Heart left ventricle (tissue), 16 donors: ENCODE measurements around the gene NDUFB11. TPM values are rescaled to one million over a fixed set of nuclear protein-coding genes. Genes with fewer than 3 reads are reported as not detected.
A peak's percentile ranks its signal among the peaks of the same experiment; 100 is the strongest.

Experiments
- ATAC-seq, 4 donors: fragments of 200-7000 bp; cut with Tn5 transposase; one replicate each; pipeline ENCODE4 v1.9.1; 2020 to 2022; ENCODE audit warnings: moderate library complexity in 4 of 4, mild to moderate bottlenecking in 3 of 4, moderate number of reproducible peaks in 1 of 4
- DNase-seq, 5 donors: peaks; one replicate each; pipeline ENCODE4 v3.0.0-alpha.2; 2020
- H3K27ac ChIP-seq, 12 donors: fragments of 200-600 bp; sonication (generic) in 4 of 12; one replicate each; pipeline versions ENCODE4 v1.5.0 to v1.8.0; 2016 to 2022; ENCODE audit warnings: mild to moderate bottlenecking in 2 of 12
- H3K27me3 ChIP-seq, 9 donors: fragments of 200-600 bp; sonication (generic) in 2 of 9; one replicate each; pipeline versions ENCODE4 v1.5.1 to v1.8.0; 2016 to 2022; ENCODE audit warnings: mild to moderate bottlenecking in 3 of 9
- H3K36me3 ChIP-seq, 9 donors: fragments of 200-600 bp; sonication (generic) in 2 of 9; one replicate each; pipeline versions ENCODE4 v1.5.0 to v1.8.0; 2018 to 2022; ENCODE audit warnings: mild to moderate bottlenecking in 2 of 9
- H3K4me1 ChIP-seq, 12 donors: fragments of 200-600 bp; sonication (generic) in 4 of 12; one replicate each; pipeline versions ENCODE4 v1.5.0 to v1.8.0; 2016 to 2022; ENCODE audit warnings: mild to moderate bottlenecking in 3 of 12
- H3K4me3 ChIP-seq, 12 donors: fragments of 200-600 bp; sonication (generic) in 4 of 12; one replicate each; pipeline versions ENCODE4 v1.5.0 to v1.8.0; 2017 to 2022; ENCODE audit warnings: mild to moderate bottlenecking in 9 of 12, moderate library complexity in 4 of 12
- H3K9me3 ChIP-seq, 12 donors: fragments of 200-600 bp; sonication (generic) in 4 of 12; one replicate each; pipeline versions ENCODE4 v1.5.0 to v1.8.0; 2016 to 2022; ENCODE audit warnings: mild to moderate bottlenecking in 1 of 12
- POLR2A ChIP-seq, 2 donors: fragments of 450-650 bp; IDR thresholded peaks; one replicate each; pipeline ENCODE4 v1.6.1; 2017; ENCODE audit warnings: antibody characterized with exemption in 2 of 2, mild to moderate bottlenecking in 2 of 2, moderate library complexity in 2 of 2
- WGBS, 4 donors: extraction: QIAGEN DNeasy Blood & Tissue Kit in 2 of 4; methylation state at CpG; one replicate each; pipeline versions ENCODE4 v1.1.5 to v1.1.7; 2013 to 2018; 5-methylcytosine and 5-hydroxymethylcytosine counted together
- intact Hi-C, 10 donors: fragments of 100-400 bp; cut with DNase I; formaldehyde crosslinking; loops; one replicate each; pipeline versions ENCODE4 v1.11.1 to v1.14.2; 2022
- long read RNA-seq, 3 donors: library from polyadenylated mRNA; unstranded; transcript quantifications; one replicate each; pipeline ENCODE4 v2.0.0, GENCODE V29; 2020 to 2021
- polyA plus RNA-seq, 2 donors: library from polyadenylated mRNA; stranded (reverse); fragments of 200-250 nt; gene quantifications; one replicate each; pipeline ENCODE4 v1.2.3, GENCODE V29; 2013
- total RNA-seq, 9 donors: library from RNA; depleted of rRNA in 2 of 9; stranded (reverse); fragments of >200 nt in 2 of 9; fragmentation: NEBNext Ultra II Directional in 3 of 9; extraction: Animal tissue kit (Norgen Biotek cat#: 25700) in 3 of 9; gene quantifications; one replicate each; pipeline versions ENCODE4 v1.1.0 to v1.2.4, GENCODE V29; 2016 to 2023
- TF ChIP-seq, protein P1 (sequence below), 12 donors: fragments of 200-600 bp; sonication (generic) in 4 of 12; IDR thresholded peaks; one replicate each; pipeline versions ENCODE4 v1.5.0 to v1.8.0; 2018 to 2022; ENCODE audit warnings: antibody characterized with exemption in 12 of 12, mild to moderate bottlenecking in 5 of 12
- donor health status: ischemic (EF 13 %, LVEDD 7.1; RV severe dilation, severe dysfunction).
- donor health status: healthy with polysubstance abuse.
- donor health status: DM: no; HTN: yes; CAD: no.
- donor health status: DM: no; HTN: no; CAD: no.
- donor health status: ischemic (EF 25% LVEDD 6.9; RV normal size, moderate dysfunction).
- donor health status: ischemic (EF 25% LVEDD 5.7; RV mildly dilated, moderate dysfunction).
- donor health status: healthy.
- donor health status: DM: yes; HTN: yes; CAD: no.
- donor health status: ischemic (EF 35%, LVEDD 5.7; RV mildly dilated, moderate dysfunction).
- donor health status: nonischemic (EF 11% LVEDD 7.7; RV severe dilation, severe dysfunction).
- donor health status: DM: yes; HTN: yes; CAD: no.
- donor health status: PGD.
- donor health status: ischemic (EF 29% LVEDD 5.4; RV normal size, mild dysfunction).
- donor health status: nonischemic (EF 23%, LVEDD 6.1; RV moderate dilation, normal function).

Gene NDUFB11
- total RNA-seq (100 to 1,000 TPM; 133 to 217 (median 173) TPM), polyA plus RNA-seq (100 to 1,000 TPM; 128 to 254 TPM)
- long read RNA-seq, donor 1, transcript NDUFB11-202 (3 exons, 1,388 nt) = major isoform, 87 of 122 reads
- long read RNA-seq, donor 1, transcript NDUFB11-201 (3 exons, 948 nt) = minor isoform, 33 of 122 reads
- long read RNA-seq, donor 1, partial matches to known transcripts = 0 of 122 reads
- long read RNA-seq, donor 1, other reads (novel, unspliced or antisense) = 2 of 122 reads
- long read RNA-seq, donor 2, transcript NDUFB11-201 (3 exons, 948 nt) = minor isoform, 19 of 64 reads
- long read RNA-seq, donor 2, transcript NDUFB11-202 (3 exons, 1,388 nt) = major isoform, 45 of 64 reads
- long read RNA-seq, donor 2, partial matches to known transcripts = 0 of 64 reads
- long read RNA-seq, donor 2, other reads (novel, unspliced or antisense) = 0 of 64 reads
- long read RNA-seq, donor 3, transcript NDUFB11-201 (3 exons, 948 nt) = minor isoform, 13 of 55 reads
- long read RNA-seq, donor 3, transcript NDUFB11-202 (3 exons, 1,388 nt) = major isoform, 40 of 55 reads
- long read RNA-seq, donor 3, partial matches to known transcripts = 2 of 55 reads
- long read RNA-seq, donor 3, other reads (novel, unspliced or antisense) = 0 of 55 reads

- intact Hi-C loops = loop anchor here in 2 of 10 donors (5.0 kb wide), 2 partner anchors 87 to 337 kb away; partner anchors contain the start of genes USP11 (in 1 of the 2) and ZNF41 (in 1 of the 2)
- H3K27me3 ChIP-seq = peaks cover 0 to 19% (median 0%) of the 10 kb centered on the region in 9 donors
- TF ChIP-seq POLR2A (IDR thresholded peaks at IDR 0.05) = peak in 1 of 2 donors; percentile 44
- TF ChIP-seq, protein P1, sequence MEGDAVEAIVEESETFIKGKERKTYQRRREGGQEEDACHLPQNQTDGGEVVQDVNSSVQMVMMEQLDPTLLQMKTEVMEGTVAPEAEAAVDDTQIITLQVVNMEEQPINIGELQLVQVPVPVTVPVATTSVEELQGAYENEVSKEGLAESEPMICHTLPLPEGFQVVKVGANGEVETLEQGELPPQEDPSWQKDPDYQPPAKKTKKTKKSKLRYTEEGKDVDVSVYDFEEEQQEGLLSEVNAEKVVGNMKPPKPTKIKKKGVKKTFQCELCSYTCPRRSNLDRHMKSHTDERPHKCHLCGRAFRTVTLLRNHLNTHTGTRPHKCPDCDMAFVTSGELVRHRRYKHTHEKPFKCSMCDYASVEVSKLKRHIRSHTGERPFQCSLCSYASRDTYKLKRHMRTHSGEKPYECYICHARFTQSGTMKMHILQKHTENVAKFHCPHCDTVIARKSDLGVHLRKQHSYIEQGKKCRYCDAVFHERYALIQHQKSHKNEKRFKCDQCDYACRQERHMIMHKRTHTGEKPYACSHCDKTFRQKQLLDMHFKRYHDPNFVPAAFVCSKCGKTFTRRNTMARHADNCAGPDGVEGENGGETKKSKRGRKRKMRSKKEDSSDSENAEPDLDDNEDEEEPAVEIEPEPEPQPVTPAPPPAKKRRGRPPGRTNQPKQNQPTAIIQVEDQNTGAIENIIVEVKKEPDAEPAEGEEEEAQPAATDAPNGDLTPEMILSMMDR (IDR thresholded peaks at IDR 0.05) = peak; percentile 53 to 78 (median 68)
Measured at GRCh38 chrX:47144626-47145394, at the start of gene NDUFB11, which contains the start of gene RBM10. Gene NDUFB11 (minus strand): TSS chrX:47144702. CDS start chrX:47144679, 23 bp downstream. Gene RBM10 (plus strand): TSS chrX:47145221. CDS start chrX:47147482, 2,261 bp downstream.

DNA sequence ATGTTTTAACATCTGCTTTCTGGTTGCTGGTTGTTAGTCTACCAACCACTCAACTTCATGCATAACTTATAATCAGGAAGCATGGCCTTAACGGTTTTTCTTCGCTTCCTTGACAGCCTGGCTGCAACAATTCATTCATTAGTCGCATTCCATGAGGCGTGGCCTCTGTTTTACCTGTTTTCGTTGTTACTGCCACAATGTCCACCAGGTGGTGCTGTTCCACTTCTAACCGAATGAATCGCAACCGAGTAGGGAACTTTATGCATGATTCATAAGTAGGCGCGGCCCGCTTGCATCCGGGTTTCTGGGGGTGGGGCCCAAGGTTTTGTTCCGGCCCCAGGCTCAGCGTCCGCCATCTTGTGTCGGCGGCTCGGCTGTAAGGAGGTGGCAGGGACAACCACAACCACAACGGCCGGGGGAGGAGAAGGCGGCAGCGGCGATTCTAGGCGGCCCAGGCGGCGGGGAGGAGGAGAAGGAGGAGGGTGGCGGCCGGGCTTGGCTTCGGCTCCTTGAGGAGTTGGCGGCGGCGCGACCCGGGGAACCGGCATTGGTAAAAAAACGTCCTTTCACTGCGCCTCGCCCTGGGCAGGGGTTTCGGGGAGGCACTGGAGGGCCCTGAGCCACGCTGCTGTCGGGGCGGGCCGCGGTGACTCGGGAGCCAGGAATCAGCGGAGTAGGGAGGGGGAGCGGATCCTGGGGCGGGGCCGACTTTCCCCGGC is 49.1 kb upstream of the NDUFB11 start, which contains the start of gene UBA1:
TSS of gene UBA1 (plus strand) at position 355 of the 719 bp plus-strand sequence. CDS start 4,974 bp downstream, outside the sequence.
- 0 to 1% (median 0%) methylated on average over 36 to 50 of the region's 50 CpGs for WGBS, 4 donors
- intact Hi-C loops = loop anchor here (1.0 to 10.0 kb wide), 11 partner anchors 189 to 831 kb away; partner anchors contain the start of genes ELK1 (in 3 of the 10), UXT (in 2 of the 10) and ZNF41 (in 1 of the 10)

More at GRCh38 chrX:47144626-47145394, at the start of gene NDUFB11, which contains the start of gene RBM10:
- Histone ChIP-seq H3K4me1 (peaks cover 0 to 32% (median 16%) of the 10 kb centered on the region in 12 donors), H3K4me3 (peak within 1 kb of the TSS; percentile 42 to 98 (median 73)), H3K36me3 (peaks cover 0 to 13% (median 0%) of the 10 kb centered on the region in 9 donors), H3K9me3 (no peaks in the 10 kb centered on the region), H3K27ac (peak within 1 kb of the TSS; percentile 89 to 98 (median 94))
- WGBS, 4 donors = 0 to 42% (median 21%) methylated on average over 47 to 54 of the region's 54 CpGs
- ATAC-seq = peak; percentile 96 to 99 (median 98)
- DNase-seq = peak; percentile 93 to 96 (median 95)

More for the DNA sequence above, 49.1 kb upstream of the NDUFB11 start, which contains the start of gene UBA1:
- Histone ChIP-seq H3K27ac (peak within 1 kb of the TSS; percentile 84 to 98 (median 96)), H3K4me3 (peak within 1 kb of the TSS; percentile 61 to 99 (median 83)), H3K27me3 (peaks cover 0 to 18% (median 0%) of the 10 kb centered on the region in 9 donors), H3K9me3 (no peaks in the 10 kb centered on the region), H3K36me3 (peaks cover 0 to 10% (median 5%) of the 10 kb centered on the region in 9 donors), H3K4me1 (peaks cover 0 to 68% (median 36%) of the 10 kb centered on the region in 12 donors)
- peak in 1 of 2 donors; percentile 79 for TF ChIP-seq POLR2A (IDR thresholded peaks at IDR 0.05)
- TF ChIP-seq, protein P1 (IDR thresholded peaks at IDR 0.05) = peak; percentile 60 to 93 (median 70)
- DNase-seq (peak; percentile 90 to 97 (median 93)), ATAC-seq (peak; percentile 84 to 95 (median 94))
